Neural cell (in vitro differentiated cells): ENCODE data around the gene PTPRD.

Experiments
- POLR2AphosphoS5 ChIP-seq: IDR thresholded peaks from 2 replicates; pipeline ENCODE4 v1.6.1; 2012
- REST ChIP-seq: IDR thresholded peaks from 2 replicates; pipeline ENCODE4 v1.6.1; 2012; ENCODE audit warnings: borderline replicate concordance
- TAF1 ChIP-seq: IDR thresholded peaks from 2 replicates; pipeline ENCODE4 v1.6.1; 2012; ENCODE audit warnings: low read depth
- TF ChIP-seq, protein P1 (sequence below): fragments of 450-650 bp; IDR thresholded peaks from 2 replicates; pipeline ENCODE4 v1.5.1; 2014; ENCODE audit warnings: antibody characterized with exemption, mild to moderate bottlenecking, moderate library complexity; ENCODE audit not compliant: poor library complexity, severe bottlenecking

GRCh38 chr9:8826281-8826680 lies 1786.5 kb downstream of the PTPRD start:
- no peak for TF ChIP-seq TAF1
- TF ChIP-seq, protein P1, sequence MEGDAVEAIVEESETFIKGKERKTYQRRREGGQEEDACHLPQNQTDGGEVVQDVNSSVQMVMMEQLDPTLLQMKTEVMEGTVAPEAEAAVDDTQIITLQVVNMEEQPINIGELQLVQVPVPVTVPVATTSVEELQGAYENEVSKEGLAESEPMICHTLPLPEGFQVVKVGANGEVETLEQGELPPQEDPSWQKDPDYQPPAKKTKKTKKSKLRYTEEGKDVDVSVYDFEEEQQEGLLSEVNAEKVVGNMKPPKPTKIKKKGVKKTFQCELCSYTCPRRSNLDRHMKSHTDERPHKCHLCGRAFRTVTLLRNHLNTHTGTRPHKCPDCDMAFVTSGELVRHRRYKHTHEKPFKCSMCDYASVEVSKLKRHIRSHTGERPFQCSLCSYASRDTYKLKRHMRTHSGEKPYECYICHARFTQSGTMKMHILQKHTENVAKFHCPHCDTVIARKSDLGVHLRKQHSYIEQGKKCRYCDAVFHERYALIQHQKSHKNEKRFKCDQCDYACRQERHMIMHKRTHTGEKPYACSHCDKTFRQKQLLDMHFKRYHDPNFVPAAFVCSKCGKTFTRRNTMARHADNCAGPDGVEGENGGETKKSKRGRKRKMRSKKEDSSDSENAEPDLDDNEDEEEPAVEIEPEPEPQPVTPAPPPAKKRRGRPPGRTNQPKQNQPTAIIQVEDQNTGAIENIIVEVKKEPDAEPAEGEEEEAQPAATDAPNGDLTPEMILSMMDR = no peak
- TF ChIP-seq POLR2AphosphoS5 = no peak
- no peak for TF ChIP-seq REST
